Loucy (cell line): ENCODE results near the gene C6.

ENCODE experiments used
- CTCF ChIP-seq: fragments of 200-600 bp; sonication (generic); conservative IDR thresholded peaks from 2 replicates; pipeline ENCODE4 v1.5.1; 2014; ENCODE audit warnings: mild to moderate bottlenecking, antibody characterized with exemption, low read length
- EZH2phosphoT487 ChIP-seq: fragments of 200-600 bp; IDR thresholded peaks from 2 replicates; pipeline ENCODE4 v1.6.1; 2018; ENCODE audit warnings: antibody characterized with exemption, mild to moderate bottlenecking, moderate library complexity, borderline replicate concordance

DNA sequence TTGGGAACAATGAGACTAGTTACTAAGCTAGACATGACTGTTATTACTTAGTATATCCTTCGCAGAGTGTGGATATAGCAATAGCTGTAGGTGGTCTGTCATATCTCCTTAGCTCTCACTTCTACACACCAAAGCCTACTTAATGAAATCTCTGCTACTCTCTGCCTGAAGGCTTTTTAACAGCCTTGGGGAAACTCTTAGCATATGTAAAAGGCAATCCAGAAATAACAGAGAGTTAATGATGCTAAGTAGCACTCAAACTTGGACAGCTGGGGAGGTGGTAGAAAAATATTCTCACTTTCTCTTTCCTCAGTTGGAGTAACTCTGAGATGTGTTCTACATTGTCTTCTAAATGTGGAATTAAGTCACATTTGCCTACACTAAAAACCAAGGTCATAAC, 30.2 kb upstream of the C6 start:
- TF ChIP-seq CTCF: no peak
- no peak for TF ChIP-seq EZH2phosphoT487
